Karpas-422 (cell line): ENCODE data around the gene IGF2. TPM values are rescaled to one million over a fixed set of nuclear protein-coding genes. Genes with fewer than 3 reads are reported as not detected.

Source experiments
- DNase-seq: peaks from one replicate; pipeline ENCODE4 v3.0.0-alpha.2; 2015
- H2AFZ ChIP-seq: fragments of 200-600 bp; sonication (generic); 2 replicates; pipeline ENCODE4 v1.6.1; 2014; ENCODE audit warnings: antibody characterized with exemption, low read length, mixed read lengths
- H3K27ac ChIP-seq: fragments of 200-600 bp; sonication (generic); 2 replicates; pipeline ENCODE4 v1.5.1; 2014; ENCODE audit warnings: mild to moderate bottlenecking, low read length, moderate library complexity
- H3K27me3 ChIP-seq: fragments of 200-600 bp; sonication (generic); 2 replicates; pipeline ENCODE4 v1.6.1; 2014; ENCODE audit warnings: low read length, mixed read lengths
- H3K36me3 ChIP-seq: fragments of 200-600 bp; sonication (generic); 2 replicates; pipeline ENCODE4 v1.6.1; 2014; ENCODE audit warnings: low read length, mixed read lengths; ENCODE audit not compliant: insufficient read depth
- H3K4me1 ChIP-seq: fragments of 200-600 bp; sonication (generic); 2 replicates; pipeline ENCODE4 v1.6.1; 2014; ENCODE audit warnings: mild to moderate bottlenecking, low read length, mixed read lengths
- H3K4me2 ChIP-seq: fragments of 200-600 bp; sonication (generic); 2 replicates; pipeline ENCODE4 v1.6.1; 2014; ENCODE audit warnings: low read length, low read depth, mild to moderate bottlenecking; ENCODE audit not compliant: poor library complexity, severe bottlenecking
- H3K4me3 ChIP-seq: fragments of 200-600 bp; sonication (generic); 2 replicates; pipeline ENCODE4 v1.5.1; 2014; ENCODE audit warnings: mild to moderate bottlenecking, antibody characterized with exemption, low read length, mixed read lengths
- H3K79me2 ChIP-seq: fragments of 200-600 bp; sonication (generic); 2 replicates; pipeline ENCODE4 v1.6.1; 2014; ENCODE audit warnings: mild to moderate bottlenecking, low read length, mixed read lengths
- H3K9ac ChIP-seq: fragments of 200-600 bp; sonication (generic); 2 replicates; pipeline ENCODE4 v1.6.0; 2014; ENCODE audit warnings: low read length
- H3K9me2 ChIP-seq: fragments of 200-600 bp; sonication (generic), shearing (Covaris generic); replicated peaks from 2 replicates; pipeline ENCODE4 v1.6.0; 2014; ENCODE audit warnings: mild to moderate bottlenecking, low read length, moderate library complexity; ENCODE audit not compliant: insufficient read depth
- H3K9me3 ChIP-seq: fragments of 300-700, 200-600 bp; sonication (generic); 2 replicates; pipeline ENCODE4 v1.6.1; 2014; ENCODE audit warnings: low read length, mixed read lengths
- H4K20me1 ChIP-seq: fragments of 200-600 bp; sonication (generic); 2 replicates; pipeline ENCODE4 v1.6.1; 2014; ENCODE audit warnings: mild to moderate bottlenecking, antibody characterized with exemption, low read length, low read depth; ENCODE audit not compliant: insufficient read depth
- total RNA-seq: library from RNA; depleted of rRNA; stranded (reverse); fragments of >200 nt; shearing (Covaris generic); gene quantifications from 2 replicates; pipeline ENCODE4 v1.2.3, GENCODE V29; 2014; ENCODE audit warnings: low replicate concordance

Gene IGF2
- total RNA-seq, 1 experiment from 2014 or later = not detected

- H3K27me3 ChIP-seq = no peaks in the 10 kb centered on the region
- no peaks in the 10 kb centered on the region for H3K9me3 ChIP-seq
- H3K9ac ChIP-seq = no peak overlapping the region
- no peaks in the 10 kb centered on the region for H3K9me2 ChIP-seq
- no peak overlapping the region for H3K27ac ChIP-seq
- no peaks in the 10 kb centered on the region for H3K79me2 ChIP-seq
- H2AFZ ChIP-seq = no peak overlapping the region
- H3K4me2 ChIP-seq = no peak overlapping the region
- H3K4me3 ChIP-seq = no peak overlapping the region
- H3K36me3 ChIP-seq = no peaks in the 10 kb centered on the region
- DNase-seq = no peak
- H4K20me1 ChIP-seq = peaks cover 3% of the 10 kb centered on the region; the same call in 1 of the 2 replicates
- no peaks in the 10 kb centered on the region for H3K4me1 ChIP-seq
Measured at GRCh38 chr11:2159536-2160413, 20.6 kb upstream of the IGF2 start.

GRCh38 chr11:2158966-2159365 is 19.8 kb upstream of the IGF2 start:
- H3K4me3 ChIP-seq = no peak overlapping the region
- H3K36me3 ChIP-seq = no peaks in the 10 kb centered on the region
- no peaks in the 10 kb centered on the region for H3K9me3 ChIP-seq
- H4K20me1 ChIP-seq = peaks cover 3% of the 10 kb centered on the region; the same call in 1 of the 2 replicates
- no peak overlapping the region for H3K4me2 ChIP-seq
- H3K79me2 ChIP-seq = no peaks in the 10 kb centered on the region
- no peak overlapping the region for H3K9ac ChIP-seq
- no peak for DNase-seq
- no peak overlapping the region for H3K27ac ChIP-seq
- H3K27me3 ChIP-seq = no peaks in the 10 kb centered on the region
- no peaks in the 10 kb centered on the region for H3K9me2 ChIP-seq
- H2AFZ ChIP-seq = no peak overlapping the region
- H3K4me1 ChIP-seq = no peaks in the 10 kb centered on the region

GRCh38 chr11:2158296-2158737 is 19.1 kb upstream of the IGF2 start:
- DNase-seq = no peak
- H3K27me3 ChIP-seq = no peaks in the 10 kb centered on the region

GRCh38 chr11:2157294-2158040 is 18.3 kb upstream of the IGF2 start:
- Histone ChIP-seq H3K79me2 (no peaks in the 10 kb centered on the region), H3K27ac (no peak overlapping the region), H3K4me2 (no peak overlapping the region), H3K9ac (no peak overlapping the region), H3K4me3 (no peak overlapping the region), H3K27me3 (no peaks in the 10 kb centered on the region), H3K4me1 (no peaks in the 10 kb centered on the region), H4K20me1 (peaks cover 3% of the 10 kb centered on the region; the same call in 1 of the 2 replicates), H3K9me3 (no peaks in the 10 kb centered on the region), H3K9me2 (no peaks in the 10 kb centered on the region), H2AFZ (no peak overlapping the region), H3K36me3 (no peaks in the 10 kb centered on the region)
- DNase-seq = no peak

More at GRCh38 chr11:2158296-2158737, 19.1 kb upstream of the IGF2 start:
- Histone ChIP-seq H4K20me1 (peaks cover 3% of the 10 kb centered on the region; the same call in 1 of the 2 replicates), H3K4me1 (no peaks in the 10 kb centered on the region), H2AFZ (no peak overlapping the region), H3K79me2 (no peaks in the 10 kb centered on the region), H3K4me2 (no peak overlapping the region), H3K9me2 (no peaks in the 10 kb centered on the region), H3K9me3 (no peaks in the 10 kb centered on the region), H3K9ac (no peak overlapping the region), H3K27ac (no peak overlapping the region), H3K36me3 (no peaks in the 10 kb centered on the region), H3K4me3 (no peak overlapping the region)

GRCh38 chr11:2156416-2157182 is 17.4 kb upstream of the IGF2 start:
- Histone ChIP-seq H2AFZ (no peak overlapping the region), H3K9me3 (no peaks in the 10 kb centered on the region), H3K9me2 (no peaks in the 10 kb centered on the region), H3K36me3 (no peaks in the 10 kb centered on the region), H3K27me3 (no peaks in the 10 kb centered on the region), H3K4me1 (0 out of 2 replicates have a peak, but pooled peaks cover 2% of the 10 kb centered on the region), H3K27ac (no peak overlapping the region), H3K4me3 (no peak overlapping the region), H3K4me2 (no peak overlapping the region), H3K79me2 (no peaks in the 10 kb centered on the region), H4K20me1 (peaks cover 5% of the 10 kb centered on the region; the same call in 1 of the 2 replicates), H3K9ac (no peak overlapping the region)
- peak; percentile 77 for DNase-seq

- Histone ChIP-seq H3K9me2 (no peaks in the 10 kb centered on the region), H3K27ac (no peak overlapping the region), H3K79me2 (no peaks in the 10 kb centered on the region), H2AFZ (no peak overlapping the region), H3K9me3 (no peaks in the 10 kb centered on the region), H3K27me3 (no peaks in the 10 kb centered on the region), H3K9ac (no peak overlapping the region), H3K36me3 (no peaks in the 10 kb centered on the region), H3K4me3 (no peak overlapping the region), H4K20me1 (peaks cover 6% of the 10 kb centered on the region; the same call in 1 of the 2 replicates), H3K4me1 (0 out of 2 replicates have a peak, but pooled peaks cover 3% of the 10 kb centered on the region), H3K4me2 (no peak overlapping the region)
- DNase-seq = no peak
Measured at GRCh38 chr11:2155511-2155910, 16.3 kb upstream of the IGF2 start.

GRCh38 chr11:2154889-2155288 is 15.7 kb upstream of the IGF2 start:
- Histone ChIP-seq H3K4me1 (0 out of 2 replicates have a peak, but pooled peaks cover 3% of the 10 kb centered on the region), H3K9ac (no peak overlapping the region), H3K4me2 (no peak overlapping the region), H3K36me3 (no peaks in the 10 kb centered on the region), H3K4me3 (no peak overlapping the region), H3K9me2 (no peaks in the 10 kb centered on the region), H3K9me3 (no peaks in the 10 kb centered on the region), H2AFZ (no peak overlapping the region), H3K27ac (no peak overlapping the region), H4K20me1 (peaks cover 6% of the 10 kb centered on the region; the same call in 1 of the 2 replicates), H3K27me3 (no peaks in the 10 kb centered on the region), H3K79me2 (no peaks in the 10 kb centered on the region)
- no peak for DNase-seq
